OCI-LY3 (cell line): ENCODE data around the gene ECSCR.

Source experiments
- H2AFZ ChIP-seq: fragments of 200-600, 300-600 bp; shearing (Covaris generic); 2 replicates; pipeline ENCODE4 v1.6.0; 2014; ENCODE audit warnings: antibody characterized with exemption, low read depth, low read length
- H3K27ac ChIP-seq: fragments of 200-600, 300-600 bp; sonication (generic); 2 replicates; pipeline ENCODE4 v1.5.1; 2014; ENCODE audit warnings: mild to moderate bottlenecking, low read length, moderate library complexity, mixed read lengths
- H3K27me3 ChIP-seq: fragments of 200-600, 300-600 bp; sonication (generic); 2 replicates; pipeline ENCODE4 v1.6.1; 2014; ENCODE audit warnings: low read depth, low read length, mixed read lengths
- H3K36me3 ChIP-seq: fragments of 200-600, 300-600 bp; sonication (generic); replicated peaks from 2 replicates; pipeline ENCODE3; 2014; ENCODE audit warnings: low read depth, low read length, mixed read lengths
- H3K4me1 ChIP-seq: fragments of 300-600, 200-600 bp; sonication (generic); 2 replicates; pipeline ENCODE4 v1.6.1; 2014; ENCODE audit warnings: low read length, mixed read lengths
- H3K4me2 ChIP-seq: fragments of 200-600, 300-600 bp; sonication (generic); 2 replicates; pipeline ENCODE4 v1.6.1; 2014; ENCODE audit warnings: low read length, mixed read lengths
- H3K4me3 ChIP-seq: fragments of 300-600, 200-600 bp; sonication (generic); 2 replicates; pipeline ENCODE4 v1.5.1; 2014; ENCODE audit warnings: antibody characterized with exemption, mild to moderate bottlenecking, low read length, moderate library complexity
- H3K79me2 ChIP-seq: fragments of 300-600, 200-600 bp; shearing (Covaris generic); 2 replicates; pipeline ENCODE4 v1.6.1; 2014; ENCODE audit warnings: mild to moderate bottlenecking, low read length, mixed read lengths
- H3K9ac ChIP-seq: fragments of 300-600, 200-600 bp; shearing (Covaris generic); 2 replicates; pipeline ENCODE4 v1.6.0; 2014; ENCODE audit warnings: mild to moderate bottlenecking, low read length, moderate library complexity
- H3K9me3 ChIP-seq: fragments of 200-600, 300-600 bp; shearing (Covaris generic); 2 replicates; pipeline ENCODE4 v1.6.1; 2014; ENCODE audit warnings: low read length, mixed read lengths; ENCODE audit not compliant: insufficient read depth
- H4K20me1 ChIP-seq: fragments of 200-600, 300-600 bp; sonication (generic); 2 replicates; pipeline ENCODE4 v1.6.1; 2016; ENCODE audit warnings: low read length, mixed read lengths; ENCODE audit not compliant: insufficient read depth
- CTCF ChIP-seq: fragments of 200-600, 300-600 bp; sonication (generic); IDR thresholded peaks from 2 replicates; pipeline ENCODE4 v1.5.1; 2014; ENCODE audit warnings: antibody characterized with exemption, low read length, low read depth
- EZH2phosphoT487 ChIP-seq: fragments of 200-600 bp; shearing (Covaris generic); IDR thresholded peaks from 2 replicates; pipeline ENCODE4 v1.6.1; 2018; ENCODE audit warnings: antibody characterized with exemption, mixed run types, low read depth

ECSCR gene

DNA sequence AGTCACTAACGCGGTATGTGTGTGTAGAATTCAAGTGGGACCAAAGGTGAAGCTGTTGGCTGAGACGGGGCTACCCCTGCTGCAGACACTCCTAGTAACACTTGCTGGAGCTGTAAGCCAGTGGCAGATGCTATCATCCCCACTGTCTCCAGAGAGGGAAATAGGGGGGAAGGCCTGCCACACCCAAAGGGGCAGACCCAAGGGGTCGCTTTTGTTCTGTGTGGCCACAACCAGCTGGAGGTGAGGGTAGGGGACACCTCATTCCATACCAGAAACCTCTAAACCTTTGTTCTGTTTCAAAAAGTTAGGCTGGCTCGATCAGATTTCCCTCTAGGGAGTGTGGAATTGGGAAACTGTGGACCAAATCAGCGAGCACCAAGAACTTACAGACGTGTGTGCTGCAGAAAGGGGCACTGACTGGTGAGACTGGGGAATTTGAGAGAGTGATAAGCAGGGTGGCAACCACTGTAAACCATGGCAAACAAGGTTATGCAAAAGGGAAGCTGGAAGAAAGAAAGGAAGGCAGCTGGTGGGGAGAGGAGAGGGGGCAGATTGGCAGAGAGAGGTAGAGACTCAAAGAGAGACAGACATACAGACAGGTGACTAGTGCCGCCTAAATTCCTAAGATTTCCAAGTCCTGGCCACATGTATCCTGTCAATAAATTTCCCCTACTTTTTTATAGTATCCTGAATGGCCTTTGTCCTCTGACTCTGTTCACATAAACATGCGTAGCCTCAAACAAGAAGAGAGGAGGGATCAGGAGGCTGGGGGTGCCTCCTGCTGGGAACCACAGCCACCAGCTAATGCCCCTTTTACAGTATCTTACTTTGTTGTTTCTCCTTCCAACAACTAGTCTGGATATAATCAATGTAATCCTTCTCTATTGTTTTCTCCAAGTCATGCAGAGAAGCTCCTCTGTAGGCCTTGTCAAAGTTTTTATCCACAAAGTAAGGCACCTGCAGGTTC is 43.0 kb downstream of the ECSCR start:
- no peaks in the 10 kb centered on the region for H3K79me2 ChIP-seq
- H3K4me3 ChIP-seq = no peak overlapping the region
- 0 out of 2 replicates have a peak, but pooled peaks cover 2% of the 10 kb centered on the region for H3K4me1 ChIP-seq
- H3K36me3 ChIP-seq = no peaks in the 10 kb centered on the region
- H2AFZ ChIP-seq = no peak overlapping the region
- no peak for TF ChIP-seq CTCF
- TF ChIP-seq EZH2phosphoT487 = no peak
- no peak overlapping the region for H3K9ac ChIP-seq
- no peak overlapping the region for H3K27ac ChIP-seq
- no peaks in the 10 kb centered on the region for H3K9me3 ChIP-seq
- H3K27me3 ChIP-seq = no peaks in the 10 kb centered on the region
- no peak overlapping the region for H3K4me2 ChIP-seq
- H4K20me1 ChIP-seq = no peaks in the 10 kb centered on the region

DNA sequence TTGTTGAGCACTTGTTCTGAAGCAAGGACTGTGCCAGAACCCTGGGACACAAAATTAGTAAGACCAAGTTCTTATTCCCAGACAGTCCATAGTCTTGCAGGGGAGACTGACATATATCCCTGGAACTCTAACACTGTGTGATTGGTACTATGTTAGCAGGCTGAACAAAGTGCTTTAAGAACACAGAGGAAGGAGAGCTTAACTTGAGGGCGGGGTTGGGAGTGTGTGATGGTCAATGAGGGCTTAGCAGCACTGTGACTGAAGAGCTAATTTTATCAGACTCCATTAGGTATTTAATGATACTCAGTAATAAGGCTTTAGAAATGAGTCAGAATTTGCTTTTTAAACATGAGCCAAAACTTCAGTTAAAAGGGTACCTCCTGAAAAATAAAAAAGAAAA is 43.8 kb downstream of the ECSCR start:
- no peaks in the 10 kb centered on the region for H3K36me3 ChIP-seq
- H3K9ac ChIP-seq = no peak overlapping the region
- no peak for TF ChIP-seq CTCF
- no peak for TF ChIP-seq EZH2phosphoT487
- H3K9me3 ChIP-seq = no peaks in the 10 kb centered on the region
- no peak overlapping the region for H2AFZ ChIP-seq
- H3K79me2 ChIP-seq = no peaks in the 10 kb centered on the region
- H4K20me1 ChIP-seq = no peaks in the 10 kb centered on the region
- H3K27me3 ChIP-seq = no peaks in the 10 kb centered on the region
- H3K4me2 ChIP-seq = no peak overlapping the region
- H3K4me3 ChIP-seq = no peak overlapping the region
- H3K4me1 ChIP-seq = 0 out of 2 replicates have a peak, but pooled peaks cover 2% of the 10 kb centered on the region
- H3K27ac ChIP-seq = no peak overlapping the region

DNA sequence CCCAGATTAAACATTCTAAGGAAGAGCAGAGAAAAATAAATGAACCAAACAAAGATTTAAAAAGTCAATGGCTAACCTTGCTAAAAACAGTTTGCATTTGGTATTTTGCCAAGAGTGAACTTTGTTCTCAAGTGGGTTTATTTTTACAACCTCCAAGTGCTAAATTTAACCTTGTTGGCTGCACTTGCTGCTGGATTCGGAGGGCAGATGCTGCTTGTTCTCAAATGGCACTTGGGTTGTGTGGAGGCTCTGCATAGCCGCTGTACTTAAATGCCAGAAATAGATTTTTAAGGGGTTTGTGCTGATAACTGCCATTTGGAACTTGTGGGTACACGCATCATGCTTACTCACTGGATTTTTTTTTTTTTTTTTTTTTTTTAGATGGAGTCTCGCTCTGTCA is 45.3 kb downstream of the ECSCR start:
- H3K4me1 ChIP-seq = no peaks in the 10 kb centered on the region
- TF ChIP-seq EZH2phosphoT487 (no peak), CTCF (no peak)
- H3K4me2 ChIP-seq = no peak overlapping the region

DNA sequence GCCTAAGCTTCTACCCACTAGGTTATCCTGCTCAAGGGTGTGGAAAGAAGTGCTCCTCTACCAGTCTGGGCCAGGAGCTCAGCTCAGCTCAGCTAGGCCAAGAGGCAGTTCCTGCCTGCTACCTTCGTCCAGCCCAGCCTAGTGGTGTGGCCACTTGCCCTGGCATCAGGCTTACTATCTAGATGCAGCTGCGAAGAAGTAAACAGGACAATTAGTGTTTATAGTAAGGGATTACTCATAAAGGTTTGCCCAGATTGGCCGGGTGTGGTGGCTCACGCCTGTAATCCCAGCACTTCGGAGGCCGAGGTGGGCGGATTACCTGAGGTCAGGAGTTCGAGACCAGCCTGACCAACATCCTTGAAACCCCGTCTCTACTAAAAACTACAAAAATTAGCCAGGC is 45.9 kb downstream of the ECSCR start:
- TF ChIP-seq CTCF (no peak), EZH2phosphoT487 (no peak)
- Histone ChIP-seq H3K4me3 (no peak overlapping the region), H3K9me3 (no peaks in the 10 kb centered on the region), H3K4me2 (no peak overlapping the region), H3K36me3 (no peaks in the 10 kb centered on the region), H3K4me1 (no peaks in the 10 kb centered on the region), H3K9ac (no peak overlapping the region), H3K27me3 (no peaks in the 10 kb centered on the region), H2AFZ (no peak overlapping the region), H3K27ac (no peak overlapping the region), H3K79me2 (no peaks in the 10 kb centered on the region), H4K20me1 (no peaks in the 10 kb centered on the region)

More for the DNA sequence above, 45.3 kb downstream of the ECSCR start:
- Histone ChIP-seq H3K27ac (no peak overlapping the region), H3K79me2 (no peaks in the 10 kb centered on the region), H3K9ac (no peak overlapping the region), H3K36me3 (no peaks in the 10 kb centered on the region), H2AFZ (no peak overlapping the region), H3K4me3 (no peak overlapping the region), H3K27me3 (no peaks in the 10 kb centered on the region), H3K9me3 (no peaks in the 10 kb centered on the region), H4K20me1 (no peaks in the 10 kb centered on the region)
